B cell (primary cell): ENCODE data around the gene TSC22D1.

Experiments used
- EZH2 ChIP-seq: IDR thresholded peaks from 2 replicates; pipeline ENCODE4 v1.6.1; 2012; ENCODE audit warnings: borderline replicate concordance, low read depth, mild to moderate bottlenecking, moderate library complexity, low read length; ENCODE audit not compliant: insufficient read depth, poor library complexity, severe bottlenecking
- TF ChIP-seq, protein P1 (sequence below): fragments of 200-600 bp; IDR thresholded peaks from one replicate; pipeline ENCODE4 v1.8.0; 2022; ENCODE audit warnings: antibody characterized with exemption, mild to moderate bottlenecking

- TF ChIP-seq, protein P1, sequence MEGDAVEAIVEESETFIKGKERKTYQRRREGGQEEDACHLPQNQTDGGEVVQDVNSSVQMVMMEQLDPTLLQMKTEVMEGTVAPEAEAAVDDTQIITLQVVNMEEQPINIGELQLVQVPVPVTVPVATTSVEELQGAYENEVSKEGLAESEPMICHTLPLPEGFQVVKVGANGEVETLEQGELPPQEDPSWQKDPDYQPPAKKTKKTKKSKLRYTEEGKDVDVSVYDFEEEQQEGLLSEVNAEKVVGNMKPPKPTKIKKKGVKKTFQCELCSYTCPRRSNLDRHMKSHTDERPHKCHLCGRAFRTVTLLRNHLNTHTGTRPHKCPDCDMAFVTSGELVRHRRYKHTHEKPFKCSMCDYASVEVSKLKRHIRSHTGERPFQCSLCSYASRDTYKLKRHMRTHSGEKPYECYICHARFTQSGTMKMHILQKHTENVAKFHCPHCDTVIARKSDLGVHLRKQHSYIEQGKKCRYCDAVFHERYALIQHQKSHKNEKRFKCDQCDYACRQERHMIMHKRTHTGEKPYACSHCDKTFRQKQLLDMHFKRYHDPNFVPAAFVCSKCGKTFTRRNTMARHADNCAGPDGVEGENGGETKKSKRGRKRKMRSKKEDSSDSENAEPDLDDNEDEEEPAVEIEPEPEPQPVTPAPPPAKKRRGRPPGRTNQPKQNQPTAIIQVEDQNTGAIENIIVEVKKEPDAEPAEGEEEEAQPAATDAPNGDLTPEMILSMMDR = no peak
- no peak for TF ChIP-seq EZH2
Observed at GRCh38 chr13:44451651-44452050, 124.5 kb downstream of the TSC22D1 start.
